HepG2 (cell line): ENCODE data around the gene CTDP1. TPM values are rescaled to one million over a fixed set of nuclear protein-coding genes. Genes with fewer than 3 reads are reported as not detected.

ENCODE experiments used
- ATAC-seq: fragments of 200-7000 bp; cut with Tn5 transposase; 3 replicates; pipeline ENCODE4 v1.9.1; 2020; ENCODE audit warnings: mild to moderate bottlenecking, moderate library complexity
- BruUV-seq: library from RNA; stranded (reverse); fragments of 400-500 nt; replicated peaks from 2 replicates; lab custom pipeline; 2021; lab: Mats Ljungman, UMichigan
- CTCF ChIA-PET: fragments of 300-600 bp; formaldehyde crosslinking; extraction: SDS; loops from one replicate; lab custom pipeline; 2021; ENCODE audit warnings: low total read pairs, inconsistent platforms, low intra/inter-chr PET ratio; lab: Yijun Ruan, JAX
- POLR2A ChIA-PET: fragments of 350-600 bp; sonication (Branson Sonifier 250); formaldehyde crosslinking; loops from one replicate; lab custom pipeline; 2020; ENCODE audit warnings: antibody characterized with exemption, inconsistent platforms; lab: Yijun Ruan, JAX
- DNase-seq: peaks from one replicate; pipeline ENCODE4 v3.0.0-alpha.2; 2015; ENCODE audit warnings: low spot score
- FAIRE-seq: peaks from 3 replicates; lab custom pipeline; 2011; peaks lifted over from hg19 to GRCh38; lab: Jason Lieb, UNC
- H2AFZ ChIP-seq: one replicate; pipeline ENCODE4 v1.6.1; 2011; ENCODE audit warnings: low read length, inconsistent platforms
- H3K27ac ChIP-seq: fragments of 300-600 bp; 3 replicates; pipeline ENCODE4 v1.8.0; 2011; ENCODE audit warnings: mixed run types, mild to moderate bottlenecking, mixed read lengths, low read length, inconsistent platforms; ENCODE audit not compliant: insufficient read depth; ENCODE audit errors: extremely low read length
- H3K27me3 ChIP-seq, 2 experiments: fragments of 200-600 bp in 1 of 2; 2 replicates in 1 of 2; 3 replicates in 1 of 2; pipeline versions ENCODE4 v1.6.0 to v1.8.0; 2011; ENCODE audit warnings: low read length in 2 of 2, mild to moderate bottlenecking in 2 of 2, moderate library complexity in 2 of 2, inconsistent platforms in 1 of 2; ENCODE audit not compliant: insufficient read depth in 2 of 2, control insufficient read depth in 1 of 2
- H3K36me3 ChIP-seq, 2 experiments: fragments of 200-600 bp in 1 of 2; replicated peaks in 1 of 2; 2 replicates in 1 of 2; 3 replicates in 1 of 2; pipeline versions ENCODE4 v1.5.1 to v1.8.0; 2011; ENCODE audit warnings: low read length in 2 of 2, inconsistent platforms in 1 of 2; ENCODE audit not compliant: insufficient read depth in 2 of 2, control insufficient read depth in 1 of 2
- H3K4me1 ChIP-seq: 2 replicates; pipeline ENCODE4 v1.5.1; 2012; ENCODE audit warnings: low read length, inconsistent platforms; ENCODE audit not compliant: insufficient read depth
- H3K4me2 ChIP-seq: 2 replicates; pipeline ENCODE4 v1.6.0; 2011; ENCODE audit warnings: low read depth, low read length, inconsistent platforms
- H3K4me3 ChIP-seq, 3 experiments: fragments of 200-600 bp in 1 of 3; sonication (generic), shearing (Covaris generic) in 1 of 3; replicated peaks in 1 of 3; 2 replicates each; pipeline ENCODE4 v1.5.1; 2011 to 2016; ENCODE audit warnings: low read length in 3 of 3, inconsistent platforms in 2 of 3, low read depth in 2 of 3, mild to moderate bottlenecking in 2 of 3, control low read depth in 1 of 3, mixed read lengths in 1 of 3; ENCODE audit not compliant: insufficient read depth in 1 of 3
- H3K79me2 ChIP-seq: one replicate; pipeline ENCODE4 v1.6.1; 2011; ENCODE audit warnings: low read length, inconsistent platforms; ENCODE audit not compliant: insufficient read depth
- H3K9ac ChIP-seq: 2 replicates; pipeline ENCODE4 v1.6.0; 2011; ENCODE audit warnings: mild to moderate bottlenecking, low read depth, low read length, inconsistent platforms; ENCODE audit not compliant: insufficient read depth
- H3K9me3 ChIP-seq: 2 replicates; pipeline ENCODE4 v1.5.1; 2012; ENCODE audit warnings: mild to moderate bottlenecking, low read length
- H4K20me1 ChIP-seq: 2 replicates; pipeline ENCODE4 v1.6.0; 2011; ENCODE audit warnings: inconsistent platforms, mild to moderate bottlenecking, low read length, moderate library complexity; ENCODE audit not compliant: insufficient read depth
- ATF7 ChIP-seq, 2 experiments: fragments of 450-650 bp in 1 of 2; sonication (generic) in 1 of 2; formaldehyde crosslinking in 1 of 2; IDR thresholded peaks; 2 replicates each; pipeline versions ENCODE4 v1.4.0 to v1.6.1; 2016 to 2020; ENCODE audit warnings: antibody characterized with exemption in 1 of 2, mild to moderate bottlenecking in 1 of 2, missing genetic modification reagents in 1 of 2
- BCL6 ChIP-seq: IDR thresholded peaks from 2 replicates; pipeline ENCODE4 v1.6.1; 2016; ENCODE audit warnings: missing genetic modification reagents, missing compliant biosample characterization
- BRD4 ChIP-seq: sonication (generic); formaldehyde crosslinking; IDR thresholded peaks from 2 replicates; pipeline ENCODE4 v1.4.0; 2020; ENCODE audit warnings: missing genetic modification reagents
- FOXK1 ChIP-seq: sonication (generic); formaldehyde crosslinking; IDR thresholded peaks from 2 replicates; pipeline ENCODE4 v1.4.0; 2020; ENCODE audit warnings: low read depth, missing genetic modification reagents, borderline replicate concordance
- HNF4G ChIP-seq, 2 experiments: sonication (generic) in 1 of 2; formaldehyde crosslinking in 1 of 2; IDR thresholded peaks; 2 replicates each; pipeline versions ENCODE4 v1.4.0 to v1.6.1; 2011 to 2020; ENCODE audit warnings: borderline replicate concordance in 2 of 2, low read depth in 2 of 2, mild to moderate bottlenecking in 2 of 2, low read length in 1 of 2, missing genetic modification reagents in 1 of 2, moderate library complexity in 1 of 2
- KMT2A ChIP-seq: sonication (generic); formaldehyde crosslinking; IDR thresholded peaks from 2 replicates; pipeline ENCODE4 v1.4.0; 2020; ENCODE audit warnings: missing genetic modification reagents
- TBL1XR1 ChIP-seq: fragments of 150-350 bp; IDR thresholded peaks from 2 replicates; pipeline ENCODE4 v1.6.1; 2014; ENCODE audit warnings: borderline replicate concordance, low read length; ENCODE audit not compliant: partially characterized antibody
- TEF ChIP-seq: sonication (generic); formaldehyde crosslinking; IDR thresholded peaks from 2 replicates; pipeline ENCODE4 v1.5.0; 2020; ENCODE audit warnings: missing genetic modification reagents
- THAP8 ChIP-seq: sonication (generic); formaldehyde crosslinking; IDR thresholded peaks from 2 replicates; pipeline ENCODE4 v1.5.1; 2020; ENCODE audit warnings: missing genetic modification reagents, mild to moderate bottlenecking, borderline replicate concordance
- ZGPAT ChIP-seq: IDR thresholded peaks from 2 replicates; pipeline ENCODE4 v1.6.1; 2016; ENCODE audit warnings: mild to moderate bottlenecking
- ZNF329 ChIP-seq: sonication (generic); formaldehyde crosslinking; IDR thresholded peaks from 2 replicates; pipeline ENCODE4 v1.9.0; 2021; ENCODE audit warnings: low read depth, mild to moderate bottlenecking, missing genetic modification reagents
- WGBS: methylation state at CpG from one replicate; pipeline ENCODE4 v1.1.6; 2017; ENCODE audit warnings: low lambda C conversion rate; 5-methylcytosine and 5-hydroxymethylcytosine counted together
- in situ Hi-C: cut with HindIII; loops from 2 replicates; pipeline ENCODE4 v1.10.0; 2017; ENCODE audit warnings: low pct_unique_long_range_greater_than_20kb; ENCODE audit not compliant: extremely low pct_ligation_motif_present
- intact Hi-C: fragments of 100-400 bp; cut with micrococcal nuclease; formaldehyde crosslinking; loops from one replicate; pipeline ENCODE4 v1.10.0; 2022; ENCODE audit not compliant: unreplicated experiment
- polyA plus RNA-seq, 8 experiments: library from polyadenylated mRNA; depleted of rRNA in 3 of 8; stranded (reverse) in 7 of 8; unstranded in 1 of 8; fragments of >200 nt; fragmentation: Illumina TruSeq in 4 of 8; extraction: Trizol in 4 of 8; gene quantifications; 2 replicates each; pipeline versions ENCODE4 v1.2.1 to v1.2.3, GENCODE V29; 2011 to 2016; ENCODE audit warnings: low read depth in 4 of 8, missing spikeins in 1 of 8, mixed read lengths in 1 of 8; ENCODE audit not compliant: insufficient read depth in 1 of 8
- total RNA-seq, 5 experiments: library from RNA; depleted of rRNA; stranded (reverse); fragments of >200 nt; fragmentation: Illumina TruSeq; extraction: Trizol; gene quantifications; 2 replicates each; pipeline ENCODE4 v1.2.3, GENCODE V29; 2016; ENCODE audit warnings: low read depth in 1 of 5
- TF ChIP-seq, protein P1 (sequence below): sonication (generic); formaldehyde crosslinking; IDR thresholded peaks from 2 replicates; pipeline ENCODE4 v1.4.0; 2020; ENCODE audit warnings: missing genetic modification reagents

The CTDP1 gene
- total and polyA plus RNA-seq, 2 of the 13 experiments (the other 11 are each of a cell fraction or from before 2014, with no cell fraction given), result 6.9 to 11.0 TPM

GRCh38 chr18:79698668-79699335, 19.2 kb downstream of the CTDP1 start:
- TF ChIP-seq ZNF329 (CRISPR knock-in tag) (no peak), TEF (CRISPR knock-in tag) (no peak), BRD4 (CRISPR knock-in tag) (no peak), ATF7 (IDR thresholded peaks at IDR 0.05) (no peak), ATF7 (CRISPR knock-in tag; IDR thresholded peaks at IDR 0.05) (no peak), BCL6 (CRISPR knock-in tag) (no peak), THAP8 (CRISPR knock-in tag) (no peak), KMT2A (CRISPR knock-in tag) (no peak), TBL1XR1 (no peak), ZGPAT (no peak), HNF4G (IDR thresholded peaks at IDR 0.05; ENCODE audit: borderline replicate concordance, low read depth, low read length) (no peak), HNF4G (CRISPR knock-in tag; IDR thresholded peaks at IDR 0.05; ENCODE audit: borderline replicate concordance, low read depth) (no peak), FOXK1 (CRISPR knock-in tag) (no peak)
- TF ChIP-seq, protein P1, sequence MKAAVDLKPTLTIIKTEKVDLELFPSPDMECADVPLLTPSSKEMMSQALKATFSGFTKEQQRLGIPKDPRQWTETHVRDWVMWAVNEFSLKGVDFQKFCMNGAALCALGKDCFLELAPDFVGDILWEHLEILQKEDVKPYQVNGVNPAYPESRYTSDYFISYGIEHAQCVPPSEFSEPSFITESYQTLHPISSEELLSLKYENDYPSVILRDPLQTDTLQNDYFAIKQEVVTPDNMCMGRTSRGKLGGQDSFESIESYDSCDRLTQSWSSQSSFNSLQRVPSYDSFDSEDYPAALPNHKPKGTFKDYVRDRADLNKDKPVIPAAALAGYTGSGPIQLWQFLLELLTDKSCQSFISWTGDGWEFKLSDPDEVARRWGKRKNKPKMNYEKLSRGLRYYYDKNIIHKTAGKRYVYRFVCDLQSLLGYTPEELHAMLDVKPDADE (CRISPR knock-in tag), result no peak
- H2AFZ ChIP-seq, result no peak overlapping the region
- POLR2A ChIA-PET, result no interaction called here
- no peak for DNase-seq
- H3K4me1 ChIP-seq, result no peaks in the 10 kb centered on the region
- H3K4me2 ChIP-seq, result no peak overlapping the region
- in situ Hi-C loops (no loop called here), intact Hi-C loops (no loop called here)
- H3K27me3 ChIP-seq, result no peaks in the 10 kb centered on the region
- H3K36me3 ChIP-seq, result peaks cover 13 to 53% of the 10 kb centered on the region in 2 experiments; a peak in 4 of 5 replicates
- H3K9ac ChIP-seq, result no peak overlapping the region
- peaks cover 3% of the 10 kb centered on the region for H3K79me2 ChIP-seq
- H3K27ac ChIP-seq, result no peak overlapping the region
- no peak overlapping the region for H3K4me3 ChIP-seq
- CTCF ChIA-PET, result no interaction called here
- 96% methylated on average over 9 of the region's 14 CpGs for WGBS
- BruUV-seq, result no TSS peak
- FAIRE-seq, result no peak
- no peaks in the 10 kb centered on the region for H3K9me3 ChIP-seq
- no peaks in the 10 kb centered on the region; the same call in 1 of the 2 replicates for H4K20me1 ChIP-seq
- no peak for ATAC-seq
